Fibroblast of peridontal ligament (primary cell): ENCODE data around the gene STAB1.

ENCODE experiments used
- DNase-seq: peaks from one replicate; pipeline ENCODE4 v3.0.0-alpha.2; 2010; ENCODE audit errors: extremely low read depth

The STAB1 gene

DNA sequence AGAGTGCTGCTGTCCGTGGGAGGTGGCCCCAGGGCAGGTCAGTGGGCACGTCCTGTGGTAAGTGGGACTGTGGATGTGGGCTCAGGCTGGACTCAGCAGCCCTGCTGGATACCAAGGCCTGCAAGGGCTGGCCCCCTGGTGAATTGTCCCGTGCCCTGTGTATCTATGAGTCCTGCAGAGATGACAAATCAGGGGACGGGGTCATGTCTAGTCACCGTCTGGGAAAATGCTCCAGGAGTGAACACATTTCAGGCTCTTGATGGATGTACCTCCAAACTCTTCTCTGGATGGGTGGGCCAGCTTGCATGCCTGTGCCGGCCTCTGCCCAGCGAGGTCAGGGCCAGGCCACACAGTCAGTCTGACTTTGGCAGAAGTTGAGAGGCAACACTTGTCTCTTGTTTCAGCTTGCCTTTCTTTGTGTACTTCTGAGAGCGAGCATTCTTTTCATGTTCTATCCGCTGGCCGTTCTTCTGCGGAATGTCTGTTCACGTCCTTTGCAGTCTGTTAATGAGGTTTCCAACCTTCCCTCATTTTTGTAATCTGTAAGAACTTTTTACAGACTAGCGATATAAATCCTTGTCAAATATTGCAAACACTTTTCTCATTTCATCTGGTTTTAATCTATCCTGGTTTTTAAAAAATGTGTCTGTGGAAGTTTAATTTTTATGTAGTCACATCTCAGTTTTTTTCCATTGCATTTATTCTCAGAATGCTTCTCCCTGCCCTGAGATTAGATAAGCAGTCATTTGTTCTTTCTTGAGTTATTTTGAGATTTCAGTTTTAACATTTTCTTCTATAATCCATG lies 11.4 kb upstream of the STAB1 start:
- DNase-seq: peak; percentile 77

DNA sequence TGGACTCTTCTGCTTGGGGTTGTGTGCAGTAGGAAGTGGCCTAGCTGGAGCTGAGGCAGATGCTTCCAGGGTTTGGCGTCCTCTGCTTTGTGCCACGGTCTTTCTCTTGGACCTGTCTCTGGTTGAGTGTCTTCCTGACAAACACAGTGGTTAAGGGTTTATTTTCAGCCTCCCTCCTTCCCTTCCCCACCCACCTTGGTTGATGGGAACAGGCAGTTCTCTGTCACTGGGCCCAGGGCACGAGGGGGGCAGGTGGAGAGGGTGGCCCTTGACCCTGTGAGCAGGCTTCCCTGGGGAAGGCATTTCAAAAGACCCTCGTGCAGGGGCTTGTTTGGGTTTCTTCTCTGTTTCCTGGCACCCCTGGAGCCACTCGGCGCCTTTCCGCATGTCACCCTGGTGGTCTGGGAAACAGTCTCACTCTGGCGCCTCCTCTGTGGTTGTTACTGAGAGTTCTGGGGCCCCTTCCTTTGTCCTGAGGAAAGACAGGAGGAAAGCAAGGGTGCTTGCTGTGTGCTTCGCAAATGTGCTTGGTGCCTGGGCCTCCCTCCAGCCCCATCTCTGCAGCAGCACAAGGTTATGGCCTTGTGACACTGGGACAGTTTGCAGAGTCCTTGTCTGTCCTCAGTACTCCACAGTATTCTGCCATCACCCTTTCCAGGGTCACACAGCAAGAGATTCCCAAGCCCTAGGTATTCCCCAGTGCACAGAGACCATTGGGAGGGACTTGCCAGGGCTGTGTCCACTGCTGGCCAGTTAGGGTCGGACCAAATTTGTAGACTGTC lies 10.3 kb upstream of the STAB1 start:
- no peak for DNase-seq

DNA sequence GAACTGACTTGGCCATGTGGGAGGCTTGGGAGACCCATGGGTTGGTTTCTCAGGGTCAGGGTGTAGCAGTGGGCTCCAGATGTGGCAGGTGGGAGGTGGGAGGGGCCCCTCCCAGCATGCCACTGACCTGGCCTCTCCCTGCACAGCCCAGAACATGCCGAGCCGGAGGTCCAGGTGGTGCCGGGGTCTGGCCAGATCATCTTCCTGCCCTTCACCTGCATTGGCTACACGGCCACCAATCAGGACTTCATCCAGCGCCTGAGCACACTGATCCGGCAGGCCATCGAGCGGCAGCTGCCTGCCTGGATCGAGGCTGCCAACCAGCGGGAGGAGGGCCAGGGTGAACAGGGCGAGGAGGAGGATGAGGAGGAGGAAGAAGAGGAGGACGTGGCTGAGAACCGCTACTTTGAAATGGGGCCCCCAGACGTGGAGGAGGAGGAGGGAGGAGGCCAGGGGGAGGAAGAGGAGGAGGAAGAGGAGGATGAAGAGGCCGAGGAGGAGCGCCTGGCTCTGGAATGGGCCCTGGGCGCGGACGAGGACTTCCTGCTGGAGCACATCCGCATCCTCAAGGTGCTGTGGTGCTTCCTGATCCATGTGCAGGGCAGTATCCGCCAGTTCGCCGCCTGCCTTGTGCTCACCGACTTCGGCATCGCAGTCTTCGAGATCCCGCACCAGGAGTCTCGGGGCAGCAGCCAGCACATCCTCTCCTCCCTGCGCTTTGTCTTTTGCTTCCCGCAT lies 7.9 kb upstream of the STAB1 start:
- DNase-seq: no peak

DNA sequence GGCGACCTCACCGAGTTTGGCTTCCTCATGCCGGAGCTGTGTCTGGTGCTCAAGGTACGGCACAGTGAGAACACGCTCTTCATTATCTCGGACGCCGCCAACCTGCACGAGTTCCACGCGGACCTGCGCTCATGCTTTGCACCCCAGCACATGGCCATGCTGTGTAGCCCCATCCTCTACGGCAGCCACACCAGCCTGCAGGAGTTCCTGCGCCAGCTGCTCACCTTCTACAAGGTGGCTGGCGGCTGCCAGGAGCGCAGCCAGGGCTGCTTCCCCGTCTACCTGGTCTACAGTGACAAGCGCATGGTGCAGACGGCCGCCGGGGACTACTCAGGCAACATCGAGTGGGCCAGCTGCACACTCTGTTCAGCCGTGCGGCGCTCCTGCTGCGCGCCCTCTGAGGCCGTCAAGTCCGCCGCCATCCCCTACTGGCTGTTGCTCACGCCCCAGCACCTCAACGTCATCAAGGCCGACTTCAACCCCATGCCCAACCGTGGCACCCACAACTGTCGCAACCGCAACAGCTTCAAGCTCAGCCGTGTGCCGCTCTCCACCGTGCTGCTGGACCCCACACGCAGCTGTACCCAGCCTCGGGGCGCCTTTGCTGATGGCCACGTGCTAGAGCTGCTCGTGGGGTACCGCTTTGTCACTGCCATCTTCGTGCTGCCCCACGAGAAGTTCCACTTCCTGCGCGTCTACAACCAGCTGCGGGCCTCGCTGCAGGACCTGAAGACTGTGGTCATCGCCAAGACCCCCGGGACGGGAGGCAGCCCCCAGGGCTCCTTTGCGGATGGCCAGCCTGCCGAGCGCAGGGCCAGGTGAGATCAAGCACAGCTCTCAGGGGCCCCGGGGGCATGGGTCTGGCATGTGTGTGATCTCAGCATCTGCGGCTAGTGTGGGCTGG lies 7.1 kb upstream of the STAB1 start:
- no peak for DNase-seq

DNA sequence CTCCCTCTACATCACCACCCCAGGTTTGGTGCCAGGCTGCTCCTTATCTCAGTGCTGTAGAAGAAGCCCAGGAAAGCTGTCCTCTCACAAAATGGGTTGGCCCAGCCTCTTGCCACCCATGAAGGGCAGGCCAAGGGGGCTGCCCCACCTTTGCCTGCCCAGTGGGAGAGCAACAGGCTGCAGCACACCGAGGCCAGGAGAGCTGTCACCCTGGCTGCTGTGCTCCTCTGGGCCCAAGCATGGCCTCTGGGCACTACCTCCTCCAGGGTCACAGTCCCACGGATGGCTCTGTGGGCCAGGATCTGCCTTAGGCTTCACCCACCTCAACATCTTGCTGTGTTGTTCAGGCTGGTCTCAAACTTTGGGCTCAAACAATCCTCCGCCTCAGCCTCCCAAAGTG lies 6.4 kb upstream of the STAB1 start:
- DNase-seq: no peak

DNA sequence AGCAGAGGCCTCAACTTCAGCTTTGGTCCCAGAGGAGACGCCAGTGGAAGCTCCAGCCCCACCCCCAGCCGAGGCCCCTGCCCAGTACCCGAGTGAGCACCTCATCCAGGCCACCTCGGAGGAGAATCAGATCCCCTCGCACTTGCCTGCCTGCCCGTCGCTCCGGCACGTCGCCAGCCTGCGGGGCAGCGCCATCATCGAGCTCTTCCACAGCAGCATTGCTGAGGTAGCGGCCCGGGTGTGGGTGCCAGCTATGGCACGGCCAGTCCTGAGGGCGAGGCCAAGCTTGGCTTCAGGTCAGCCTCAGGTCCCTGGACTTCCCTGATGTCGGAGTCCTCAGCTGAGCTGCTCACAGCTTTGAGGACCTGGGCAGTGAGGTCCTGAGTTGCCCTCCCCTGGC lies 5.7 kb upstream of the STAB1 start:
- DNase-seq: no peak

DNA sequence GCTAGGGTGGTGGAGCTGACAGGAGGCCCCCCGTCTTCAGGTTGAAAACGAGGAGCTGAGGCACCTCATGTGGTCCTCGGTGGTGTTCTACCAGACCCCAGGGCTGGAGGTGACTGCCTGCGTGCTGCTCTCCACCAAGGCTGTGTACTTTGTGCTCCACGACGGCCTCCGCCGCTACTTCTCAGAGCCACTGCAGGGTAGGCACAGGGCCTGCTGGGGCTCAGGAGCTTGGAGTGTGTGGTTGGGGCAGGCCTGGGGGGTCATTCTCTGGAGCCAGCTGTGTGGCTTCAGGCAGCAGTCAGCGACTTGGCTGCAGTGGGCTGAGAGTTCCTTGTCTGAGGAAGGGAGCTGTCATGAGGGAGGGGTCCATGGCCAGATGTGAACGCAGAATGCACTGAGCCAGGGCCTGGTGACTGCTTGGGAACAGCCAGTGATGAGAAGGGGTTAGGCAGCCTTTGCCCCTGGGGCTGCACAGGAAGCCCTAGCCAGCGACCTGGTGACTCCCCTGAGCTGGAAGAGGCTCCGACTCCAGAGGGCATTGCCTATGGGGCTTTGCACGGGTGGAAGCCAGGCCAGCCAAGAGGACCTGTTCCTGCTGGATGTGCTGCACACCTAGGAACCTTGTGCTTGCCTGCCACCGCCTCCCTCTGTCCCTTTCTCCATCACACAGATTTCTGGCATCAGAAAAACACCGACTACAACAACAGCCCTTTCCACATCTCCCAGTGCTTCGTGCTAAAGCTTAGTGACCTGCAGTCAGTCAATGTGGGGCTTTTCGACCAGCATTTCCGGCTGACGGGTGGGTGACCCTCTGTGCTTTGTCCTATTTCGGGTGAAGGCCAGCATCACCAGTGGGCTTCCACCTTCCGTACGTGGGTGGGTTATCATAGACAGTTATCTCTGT lies 4.9 kb upstream of the STAB1 start:
- DNase-seq: no peak

DNA sequence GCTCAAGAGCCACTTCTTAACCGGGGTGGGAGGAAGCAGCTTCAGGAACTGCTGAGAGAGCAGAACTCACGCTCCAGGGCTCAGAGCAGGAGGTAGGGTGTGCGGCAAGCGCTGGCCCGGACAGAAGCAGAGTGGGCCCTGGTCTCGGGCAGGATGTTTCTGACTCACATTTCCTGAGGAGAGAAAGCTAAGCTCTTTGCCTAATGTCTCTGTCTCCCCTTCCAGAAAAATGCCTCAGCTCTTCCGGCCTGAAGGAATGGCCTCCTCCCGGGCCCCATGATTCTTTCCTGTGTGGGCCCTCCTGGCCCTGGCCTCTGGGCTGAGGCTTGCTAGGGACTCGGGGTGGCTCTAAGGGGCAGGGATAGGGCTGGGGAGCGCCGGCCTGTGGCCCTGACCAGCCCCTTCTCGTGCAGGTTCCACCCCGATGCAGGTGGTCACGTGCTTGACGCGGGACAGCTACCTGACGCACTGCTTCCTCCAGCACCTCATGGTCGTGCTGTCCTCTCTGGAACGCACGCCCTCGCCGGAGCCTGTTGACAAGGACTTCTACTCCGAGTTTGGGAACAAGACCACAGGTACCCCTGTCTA lies 4.1 kb upstream of the STAB1 start:
- DNase-seq: no peak

DNA sequence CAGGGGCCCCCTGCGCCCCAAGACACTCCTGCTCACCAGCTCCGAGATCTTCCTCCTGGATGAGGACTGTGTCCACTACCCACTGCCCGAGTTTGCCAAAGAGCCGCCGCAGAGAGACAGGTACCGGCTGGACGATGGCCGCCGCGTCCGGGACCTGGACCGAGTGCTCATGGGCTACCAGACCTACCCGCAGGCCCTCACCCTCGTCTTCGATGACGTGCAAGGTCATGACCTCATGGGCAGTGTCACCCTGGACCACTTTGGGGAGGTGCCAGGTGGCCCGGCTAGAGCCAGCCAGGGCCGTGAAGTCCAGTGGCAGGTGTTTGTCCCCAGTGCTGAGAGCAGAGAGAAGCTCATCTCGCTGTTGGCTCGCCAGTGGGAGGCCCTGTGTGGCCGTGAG lies 3.1 kb upstream of the STAB1 start:
- DNase-seq: no peak

DNA sequence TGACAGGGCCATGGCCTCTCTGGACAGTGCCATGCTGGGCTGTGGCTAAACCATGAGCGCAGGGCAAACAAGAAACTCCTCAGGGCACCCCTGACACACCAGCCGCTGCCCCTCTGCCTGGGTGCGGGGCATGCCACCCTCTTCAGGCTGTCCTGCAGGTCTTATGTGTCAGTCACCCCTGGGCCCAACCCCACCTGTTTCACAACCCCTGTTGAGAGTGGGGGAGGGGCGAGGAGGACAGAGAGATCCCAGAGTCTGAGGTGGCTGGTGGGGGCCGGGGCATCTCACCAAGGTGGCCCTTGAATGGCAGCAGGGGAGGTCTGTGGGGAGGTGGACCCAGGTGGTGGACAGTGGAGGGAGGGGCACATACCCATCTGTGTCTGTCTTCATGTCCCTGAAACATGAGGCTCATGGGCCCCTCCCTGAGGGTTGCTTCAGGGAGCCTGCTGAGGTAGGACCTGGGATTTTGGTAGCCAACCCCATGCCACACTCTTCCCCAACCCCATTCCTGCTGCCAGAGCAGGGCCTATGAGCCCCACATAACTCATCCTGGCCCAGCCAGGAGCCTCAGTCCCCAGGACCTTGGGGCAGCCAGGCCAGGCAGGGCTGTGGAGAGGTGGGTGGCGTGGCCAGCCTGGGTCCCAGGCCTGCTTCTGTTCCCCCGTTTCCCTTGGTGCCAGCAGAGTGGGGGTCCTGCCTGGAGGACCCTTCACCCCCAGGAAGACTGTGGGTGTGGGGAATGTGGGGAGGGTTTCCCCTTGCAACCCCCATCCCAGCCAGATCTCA lies 1.7 kb upstream of the STAB1 start:
- DNase-seq: no peak

DNA sequence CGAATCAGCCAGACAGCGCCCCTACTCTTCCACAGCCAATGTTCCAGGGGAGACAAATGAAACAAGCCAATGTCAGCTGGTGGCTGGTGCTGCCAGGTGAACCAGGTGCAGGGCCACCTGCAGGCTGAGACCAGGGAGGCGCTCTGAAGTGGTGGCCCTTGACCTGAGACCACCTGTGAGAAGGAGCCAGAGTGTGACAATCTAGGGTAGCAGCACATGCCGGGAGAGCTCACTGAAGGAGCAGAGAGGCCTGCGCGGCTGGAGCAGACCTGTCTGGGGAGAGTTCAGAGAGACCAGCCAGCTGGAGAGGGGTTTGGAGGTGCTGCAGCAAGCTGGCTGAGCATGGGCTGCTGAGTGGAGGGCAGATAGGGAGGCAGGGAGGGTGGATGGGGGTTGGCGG lies 693 bp upstream of the STAB1 start:
- DNase-seq: no peak

DNA sequence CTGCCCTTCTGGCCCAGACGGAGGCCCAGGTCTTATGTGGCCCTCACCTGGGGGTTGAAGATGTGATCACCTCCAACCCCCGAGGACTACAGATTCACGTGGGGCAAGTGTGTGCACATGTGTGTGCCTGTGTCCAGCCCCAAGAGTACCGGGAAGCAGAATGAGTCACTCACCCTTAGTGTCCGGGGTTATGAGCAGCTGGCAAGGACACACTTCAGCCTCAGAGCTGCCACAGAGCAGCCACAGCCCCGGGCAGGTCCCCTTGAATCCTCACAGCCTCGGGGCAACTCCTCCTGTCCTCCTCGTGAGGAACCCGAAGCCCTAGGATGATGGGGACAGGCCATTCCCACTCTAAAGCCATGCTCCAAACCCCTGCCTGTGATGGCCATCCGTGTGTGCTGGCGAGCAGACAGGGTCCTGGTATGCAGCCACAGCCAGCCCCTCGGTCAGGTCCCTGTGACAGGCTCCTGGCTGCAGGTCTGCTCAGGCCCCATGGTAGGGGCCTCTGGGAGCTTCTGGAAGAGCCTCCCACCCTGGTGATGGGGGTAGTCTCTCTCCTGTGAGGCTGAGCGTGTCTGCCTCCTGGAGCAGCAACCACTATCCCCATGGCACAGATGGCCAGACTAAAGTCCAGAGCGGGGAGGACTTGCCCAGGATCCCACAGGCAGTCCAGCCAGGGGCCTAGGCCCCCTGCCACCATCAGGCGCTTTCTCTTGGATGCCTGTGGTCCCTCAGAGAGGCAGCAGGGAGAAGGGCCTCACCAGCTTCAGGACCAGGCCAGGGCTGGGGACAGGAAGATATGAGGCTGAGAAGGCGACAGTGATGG lies 852 bp downstream of the STAB1 start:
- peak; percentile 30 for DNase-seq

DNA sequence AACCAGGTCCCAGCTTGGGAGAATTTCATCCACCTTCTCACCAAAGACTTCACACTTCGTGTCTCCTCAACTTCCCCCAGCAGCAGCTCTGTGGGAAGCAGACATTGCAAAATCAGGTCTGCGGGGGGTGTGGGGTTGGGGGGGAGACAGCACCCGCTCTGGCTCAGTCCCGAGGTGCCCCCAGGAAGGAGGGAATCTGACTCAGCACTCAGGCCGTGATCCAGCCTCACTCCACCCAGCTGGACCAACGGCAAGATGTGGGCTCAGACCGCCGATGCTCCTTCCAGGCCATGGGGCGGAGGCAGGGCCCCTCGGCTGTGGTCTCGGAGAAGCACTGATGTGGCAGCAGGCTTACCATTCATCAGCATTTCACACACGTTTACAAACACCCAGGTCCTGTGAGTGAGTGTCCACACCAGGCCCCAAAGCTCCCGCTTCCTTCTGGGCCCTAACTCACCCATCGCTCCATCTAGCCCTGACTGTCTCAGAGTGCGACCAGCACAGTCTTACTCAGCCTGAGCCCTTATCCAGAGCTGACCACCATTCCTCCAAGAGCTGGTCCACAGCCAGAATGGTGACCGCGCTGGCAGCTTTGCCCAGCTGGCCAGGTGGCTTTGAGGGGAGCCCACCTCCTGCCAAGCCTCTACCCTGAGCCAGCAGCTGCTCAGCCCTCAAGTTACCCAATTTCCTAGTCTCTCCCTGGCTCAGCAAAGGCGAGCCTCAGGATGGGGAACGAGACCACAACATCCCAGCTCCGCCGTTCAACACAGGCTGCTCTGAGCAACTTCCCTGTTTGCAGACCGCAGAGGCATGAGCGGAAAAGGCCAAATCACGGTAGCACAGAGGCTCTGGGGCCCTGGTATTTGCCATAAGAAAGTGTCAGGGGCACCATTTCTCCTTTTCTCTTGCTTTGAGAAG lies 3.3 kb downstream of the STAB1 start:
- peak; percentile 33 for DNase-seq

DNA sequence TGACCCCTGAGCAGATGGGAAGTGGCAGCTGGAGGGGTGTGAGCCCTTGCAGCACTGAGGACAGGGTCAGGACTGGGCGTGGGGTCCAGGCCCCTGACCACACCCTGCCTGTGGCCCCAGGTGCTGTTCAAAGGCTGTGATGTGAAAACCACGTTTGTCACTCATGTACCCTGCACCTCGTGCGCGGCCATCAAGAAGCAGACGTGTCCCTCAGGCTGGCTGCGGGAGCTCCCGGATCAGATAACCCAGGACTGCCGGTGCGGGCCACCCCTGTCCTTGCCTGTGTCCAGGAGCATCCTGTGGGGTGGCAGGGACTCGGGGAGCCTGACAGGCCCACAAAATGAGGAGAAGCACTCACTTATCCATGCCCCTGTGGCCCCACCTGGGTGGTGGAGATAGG lies 5.9 kb downstream of the STAB1 start:
- no peak for DNase-seq

DNA sequence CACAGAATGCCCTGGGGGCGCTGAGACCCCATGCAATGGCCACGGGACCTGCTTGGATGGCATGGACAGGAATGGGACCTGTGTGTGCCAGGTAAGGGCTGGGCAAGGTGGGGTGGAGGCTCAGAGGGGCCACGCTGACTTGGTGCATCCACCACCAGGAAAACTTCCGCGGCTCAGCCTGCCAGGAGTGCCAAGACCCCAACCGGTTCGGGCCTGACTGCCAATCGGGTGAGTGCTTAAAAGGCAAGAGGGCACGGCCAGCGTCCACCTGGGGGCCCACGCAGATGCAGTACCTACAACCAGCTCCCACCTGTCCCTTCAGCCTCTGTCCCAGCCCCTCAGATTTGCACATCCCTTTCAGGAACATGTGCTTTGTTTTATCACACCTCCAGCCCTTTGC lies 6.9 kb downstream of the STAB1 start:
- no peak for DNase-seq

DNA sequence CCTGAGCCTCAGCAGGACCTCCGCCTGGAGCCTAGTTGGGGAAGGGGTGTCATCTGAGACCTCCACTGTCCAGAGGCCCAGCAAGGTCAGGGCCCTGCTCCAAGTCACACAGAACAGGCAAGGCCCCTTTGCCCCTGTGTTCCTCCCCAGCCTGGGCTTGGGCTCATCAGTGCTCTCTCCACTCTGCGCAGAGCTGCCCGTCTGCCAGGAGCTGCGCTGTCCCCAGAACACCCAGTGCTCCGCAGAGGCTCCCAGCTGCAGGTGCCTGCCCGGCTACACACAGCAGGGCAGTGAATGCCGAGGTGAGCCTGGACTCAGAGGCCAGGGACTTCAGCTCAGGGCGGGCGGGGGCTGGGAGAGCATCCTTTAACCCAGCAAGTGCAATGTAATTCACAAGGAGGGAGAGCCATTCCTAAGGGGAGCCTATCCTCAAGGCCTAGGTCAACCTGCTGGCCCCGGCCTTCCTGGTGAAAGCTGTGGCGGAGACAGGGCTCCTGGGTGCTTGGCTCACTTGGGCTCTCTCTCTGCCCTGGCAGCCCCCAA lies 7.7 kb downstream of the STAB1 start:
- DNase-seq: no peak

DNA sequence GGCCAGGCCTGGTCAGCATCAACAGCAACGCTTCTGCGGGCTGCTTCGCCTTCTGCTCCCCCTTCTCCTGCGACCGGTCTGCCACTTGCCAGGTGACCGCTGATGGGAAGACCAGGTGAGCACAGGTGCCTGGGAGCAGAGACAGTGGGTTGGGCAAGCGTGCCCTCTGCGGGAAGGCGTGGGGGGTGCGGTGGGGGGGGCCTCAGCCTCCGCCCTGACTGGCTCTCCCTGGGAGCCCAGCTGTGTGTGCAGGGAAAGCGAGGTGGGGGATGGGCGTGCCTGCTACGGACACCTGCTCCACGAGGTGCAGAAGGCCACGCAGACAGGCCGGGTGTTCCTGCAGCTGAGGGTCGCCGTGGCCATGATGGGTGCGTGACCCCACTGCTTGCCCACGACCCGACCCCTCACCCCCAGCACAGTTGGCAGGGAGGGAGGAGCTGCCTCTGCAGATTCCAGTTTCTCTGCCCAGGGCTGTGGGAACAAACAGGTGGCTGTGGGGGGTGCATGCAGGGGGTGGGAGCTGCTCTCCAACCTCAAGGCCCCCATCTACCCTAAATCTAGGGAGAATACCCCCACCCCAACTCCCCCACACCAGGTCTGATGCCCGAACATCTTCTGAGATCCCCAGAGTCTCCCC lies 8.8 kb downstream of the STAB1 start:
- DNase-seq: no peak
